ENCODE data around the gene FKBP9. TPM values are rescaled to one million over a fixed set of nuclear protein-coding genes. Genes with fewer than 3 reads are reported as not detected.

The FKBP9 gene
- total and polyA plus RNA-seq, 2 donors (not counting 3 experiments of a cell fraction or from before 2014, with no cell fraction given) = 88.7 to 124 TPM

GRCh38 chr7:33035776-33036175 is 78.5 kb downstream of the FKBP9 start:
- Histone ChIP-seq H3K4me2 (ENCODE audit: insufficient read depth, low read length) (no peak overlapping the region), H3K36me3 (ENCODE audit: control insufficient read depth in 2 of 2, extremely low read depth in 1 of 2, insufficient read depth in 2 of 2, low read length in 2 of 2) (no peaks in the 10 kb centered on the region), H3K9me3 (replicated peaks; ENCODE audit: control insufficient read depth, insufficient read depth, low read length) (no peaks in the 10 kb centered on the region), H3K27me3 (ENCODE audit: control insufficient read depth in 2 of 2, insufficient read depth in 2 of 2, low read length in 2 of 2) (no peaks in the 10 kb centered on the region), H3K27ac (ENCODE audit: insufficient read depth, low read depth, low read length) (no peak overlapping the region), H3K4me3 (replicated peaks in 1 of 3; ENCODE audit: insufficient read depth in 1 of 3, low read depth in 1 of 3, low read length in 3 of 3) (no peak overlapping the region), H2AFZ (ENCODE audit: low read depth, low read length) (no peak overlapping the region), H3K9ac (replicated peaks; ENCODE audit: extremely low read depth, insufficient read depth, low read length) (no peak overlapping the region), H3K4me1 (ENCODE audit: control insufficient read depth, extremely low read depth, insufficient read depth, low read length) (peaks cover 14% of the 10 kb centered on the region), H4K20me1 (replicated peaks; ENCODE audit: control insufficient read depth, extremely low read depth, insufficient read depth, low read length) (no peaks in the 10 kb centered on the region), H3K9me1 (replicated peaks; ENCODE audit: control insufficient read depth, extremely low read depth, insufficient read depth, low read length) (no peaks in the 10 kb centered on the region), H3K79me2 (ENCODE audit: control insufficient read depth, insufficient read depth, low read length) (peaks cover 61% of the 10 kb centered on the region)
- BruUV-seq (replicated peaks) = no TSS peak
- FAIRE-seq = no peak
- no peak for DNase-seq (ENCODE audit: low read depth, low spot score)
- ChIA-PET POLR2A (no interaction called here), CTCF (interaction anchor here (2.6 kb wide), 1 partner anchor 13 kb away, joined by 12 read pairs; no protein-coding TSS in a partner anchor)
- intact Hi-C loops (cut with micrococcal nuclease) (no loop called here), dilution Hi-C loops (cut with MboI; ENCODE audit: extremely low pct_ligation_motif_present, low sequenced_read_pairs) (no loop called here)
- TF ChIP-seq EZH2 (IDR thresholded peaks at IDR 0.05; ENCODE audit: borderline replicate concordance, low read depth, low read length, severe bottlenecking) = no peak
- no peak for TF ChIP-seq POLR2AphosphoS5 (IDR thresholded peaks at IDR 0.05; ENCODE audit: insufficient read depth, low read depth, low read length)
- TF ChIP-seq FOS (IDR thresholded peaks at IDR 0.05; ENCODE audit: borderline replicate concordance, insufficient read depth, low read length) = no peak
- TF ChIP-seq POLR2A (IDR thresholded peaks at IDR 0.05; ENCODE audit: low read depth, low read length) = no peak
- TF ChIP-seq MYC (IDR thresholded peaks at IDR 0.05; ENCODE audit: low read depth, low read length) = no peak
- no peak for TF ChIP-seq GATA2 (IDR thresholded peaks at IDR 0.05; ENCODE audit: insufficient read depth, insufficient read length, low read depth, low read length)
- no peak for TF ChIP-seq MAX (IDR thresholded peaks at IDR 0.05; ENCODE audit: insufficient read depth, insufficient read length)
- no peak for TF ChIP-seq CTCF (IDR thresholded peaks at IDR 0.05; ENCODE audit: extremely low read depth in 1 of 2, insufficient read depth in 1 of 2, low read depth in 1 of 2, low read length in 2 of 2)
- no peak for TF ChIP-seq JUN (IDR thresholded peaks at IDR 0.05; ENCODE audit: borderline replicate concordance, insufficient read depth, insufficient read length, low read depth)

All from endothelial cell of umbilical vein (primary cell).